Daoy (cell line): Measurements from ENCODE around the gene USP3. TPM values are rescaled to one million over a fixed set of nuclear protein-coding genes. Genes with fewer than 3 reads are reported as not detected.

Experiments used
- DNase-seq: peaks from one replicate; pipeline ENCODE4 v3.0.0-alpha.2; 2015; ENCODE audit warnings: low read depth
- total RNA-seq: library from RNA; depleted of rRNA; stranded (reverse); fragments of >200 nt; shearing (Covaris generic); gene quantifications from 2 replicates; pipeline ENCODE4 v1.2.3, GENCODE V29; 2014

The USP3 gene
- total RNA-seq, 1 experiment from 2014 or later, result 28.1 TPM

DNA sequence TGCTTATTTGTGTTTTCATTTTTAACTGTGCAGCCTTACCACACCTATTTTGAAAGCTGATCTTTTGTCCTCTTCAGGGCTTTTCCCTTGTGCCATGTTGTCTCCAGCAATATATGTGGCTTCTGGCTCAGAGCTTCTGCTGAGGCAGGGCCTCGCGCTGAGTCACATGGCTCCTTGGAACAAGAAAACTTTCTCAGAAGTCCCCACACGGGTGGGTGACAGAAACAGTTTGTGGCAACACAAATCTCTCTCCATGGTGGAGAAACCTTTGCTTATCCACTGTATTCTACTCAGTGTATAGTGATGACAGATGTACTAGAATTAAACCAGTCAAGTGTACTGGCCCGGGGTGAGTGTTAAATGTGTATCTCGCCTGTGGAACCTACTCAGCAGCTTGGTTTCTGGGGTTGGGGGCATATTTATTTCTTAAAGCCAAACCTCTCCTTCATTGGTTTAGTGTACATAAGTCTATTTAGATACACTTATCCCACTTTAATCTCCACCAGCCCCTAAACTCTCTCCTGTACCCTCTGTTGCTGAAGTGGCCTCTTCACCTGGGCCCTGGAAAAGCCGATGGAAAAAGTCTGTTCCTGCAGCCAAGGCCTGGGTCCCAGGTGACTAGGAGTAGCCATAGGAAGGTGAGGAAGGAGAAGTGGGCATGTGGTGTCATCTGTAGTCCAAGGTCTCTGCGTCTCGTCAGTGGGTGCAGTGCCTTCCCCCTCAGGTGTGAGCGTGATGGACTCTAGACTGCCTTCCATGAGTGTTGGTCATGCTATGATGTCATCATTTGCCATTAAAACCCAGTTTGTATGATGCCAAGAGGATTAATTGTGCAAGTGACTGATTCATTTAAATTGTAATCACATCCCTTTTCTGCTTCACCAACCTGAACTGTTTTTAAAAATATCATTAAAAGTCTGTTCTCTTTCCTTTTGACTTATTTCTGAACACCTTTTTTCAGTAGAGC lies 89.6 kb downstream of the USP3 start:
- no peak for DNase-seq

DNA sequence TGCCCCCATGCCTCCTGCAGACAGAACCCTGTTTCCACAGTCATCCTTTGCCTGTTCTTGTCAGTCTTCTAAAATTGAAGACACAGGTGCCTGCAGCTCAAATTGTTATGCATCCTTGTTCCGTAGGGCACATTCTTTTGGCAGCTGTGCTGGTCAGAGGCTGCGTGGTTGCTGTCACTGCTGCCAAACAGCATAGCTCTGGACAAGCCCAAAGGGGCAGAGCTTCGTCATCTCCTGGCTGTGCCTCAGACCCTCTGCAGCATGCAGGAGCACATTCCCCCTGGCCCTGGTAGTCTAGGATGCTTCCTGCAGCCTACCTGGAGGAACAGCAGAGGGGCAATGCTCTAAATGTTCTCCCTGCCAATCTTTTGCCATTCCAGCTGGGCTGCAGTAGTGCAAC lies 90.7 kb downstream of the USP3 start:
- no peak for DNase-seq

DNA sequence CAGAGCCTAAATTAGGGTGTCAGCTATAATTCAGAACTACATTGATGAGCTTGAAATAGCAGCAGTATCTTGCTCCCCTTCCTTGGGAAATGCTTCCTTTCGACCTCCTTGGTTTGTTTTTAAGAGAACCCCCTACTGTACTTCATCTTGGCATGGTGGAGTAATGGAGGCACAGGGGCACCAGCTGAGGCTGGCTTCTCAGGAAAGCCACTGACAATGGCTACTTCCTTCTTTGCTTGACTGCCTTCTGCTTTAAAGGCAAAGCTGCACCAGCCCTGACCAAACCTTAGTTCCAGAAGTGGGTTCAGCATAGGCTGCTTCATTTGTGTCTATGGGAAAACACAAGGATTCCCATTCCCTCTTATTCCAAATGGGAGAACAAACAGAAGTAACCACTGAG lies 91.3 kb downstream of the USP3 start:
- DNase-seq, result no peak

DNA sequence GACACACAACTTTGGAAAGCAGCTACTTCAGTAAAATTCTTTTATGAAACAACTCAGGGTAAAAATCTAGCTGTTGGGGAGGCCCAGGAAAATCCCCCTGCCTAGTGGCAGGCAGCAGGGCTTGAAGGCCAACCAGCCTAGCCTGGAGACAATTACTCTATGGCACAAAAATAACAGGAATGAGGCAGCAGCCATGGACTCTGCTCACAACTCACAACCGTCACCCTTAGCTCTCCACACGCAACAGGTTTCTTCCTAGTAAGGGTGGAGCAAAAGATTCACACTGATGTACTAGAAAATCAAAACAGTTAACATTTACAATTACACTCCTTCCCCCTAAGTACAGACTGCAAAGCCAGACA lies 92.3 kb downstream of the USP3 start:
- no peak for DNase-seq

DNA sequence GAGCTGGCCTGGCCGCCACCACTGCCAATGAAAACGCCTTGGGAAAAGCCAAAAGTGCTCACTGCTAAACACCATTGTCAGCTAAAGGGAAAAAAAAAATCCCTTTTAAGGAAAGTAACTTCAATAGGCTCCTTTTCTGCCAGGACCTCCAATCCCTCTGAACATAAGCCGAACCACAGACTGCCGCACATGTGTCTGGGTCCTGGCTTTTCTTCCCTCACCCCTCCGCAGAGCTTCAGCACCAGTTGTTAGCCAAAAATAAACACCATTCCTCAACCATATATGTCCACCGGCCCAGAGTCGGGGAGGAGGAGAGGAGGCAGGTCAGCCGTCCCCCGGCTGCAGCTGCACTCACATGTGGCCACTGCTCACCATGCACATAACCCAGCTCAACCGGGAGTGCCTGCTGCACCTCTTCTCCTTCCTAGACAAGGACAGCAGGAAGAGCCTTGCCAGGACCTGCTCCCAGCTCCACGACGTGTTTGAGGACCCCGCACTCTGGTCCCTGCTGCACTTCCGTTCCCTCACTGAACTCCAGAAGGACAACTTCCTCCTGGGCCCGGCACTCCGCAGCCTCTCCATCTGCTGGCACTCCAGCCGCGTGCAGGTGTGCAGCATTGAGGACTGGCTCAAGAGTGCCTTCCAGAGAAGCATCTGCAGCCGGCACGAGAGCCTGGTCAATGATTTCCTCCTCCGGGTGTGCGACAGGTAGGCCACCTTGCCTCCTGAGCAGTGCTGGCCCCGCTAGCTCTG lies 92.8 kb downstream of the USP3 start, which contains the start of gene FBXL22:
FBXL22 (plus strand) TSS at position 350 of the 753 bp plus-strand sequence; CDS start at position 356, 6 bp downstream.
- DNase-seq, result no peak

DNA sequence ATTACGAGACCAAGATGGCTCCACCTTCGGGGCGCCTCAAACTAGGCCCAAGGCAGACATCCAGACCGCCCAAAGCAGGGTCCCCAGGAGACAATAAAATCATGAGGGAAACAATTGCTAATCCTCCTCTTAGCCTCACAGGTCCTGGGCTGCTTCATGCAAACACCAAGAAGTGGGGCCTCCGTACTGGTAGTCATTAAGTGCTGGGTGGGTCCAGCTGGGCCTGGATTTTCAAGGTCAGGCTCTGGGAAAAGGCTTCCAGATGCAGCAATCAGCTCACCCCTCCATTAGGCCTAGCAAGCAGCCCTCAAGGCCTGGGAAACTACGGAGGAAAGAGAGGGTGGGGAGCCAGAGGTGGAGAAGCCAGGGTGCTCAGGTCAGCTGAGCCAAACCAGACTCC lies 93.4 kb downstream of the USP3 start:
- no peak for DNase-seq

DNA sequence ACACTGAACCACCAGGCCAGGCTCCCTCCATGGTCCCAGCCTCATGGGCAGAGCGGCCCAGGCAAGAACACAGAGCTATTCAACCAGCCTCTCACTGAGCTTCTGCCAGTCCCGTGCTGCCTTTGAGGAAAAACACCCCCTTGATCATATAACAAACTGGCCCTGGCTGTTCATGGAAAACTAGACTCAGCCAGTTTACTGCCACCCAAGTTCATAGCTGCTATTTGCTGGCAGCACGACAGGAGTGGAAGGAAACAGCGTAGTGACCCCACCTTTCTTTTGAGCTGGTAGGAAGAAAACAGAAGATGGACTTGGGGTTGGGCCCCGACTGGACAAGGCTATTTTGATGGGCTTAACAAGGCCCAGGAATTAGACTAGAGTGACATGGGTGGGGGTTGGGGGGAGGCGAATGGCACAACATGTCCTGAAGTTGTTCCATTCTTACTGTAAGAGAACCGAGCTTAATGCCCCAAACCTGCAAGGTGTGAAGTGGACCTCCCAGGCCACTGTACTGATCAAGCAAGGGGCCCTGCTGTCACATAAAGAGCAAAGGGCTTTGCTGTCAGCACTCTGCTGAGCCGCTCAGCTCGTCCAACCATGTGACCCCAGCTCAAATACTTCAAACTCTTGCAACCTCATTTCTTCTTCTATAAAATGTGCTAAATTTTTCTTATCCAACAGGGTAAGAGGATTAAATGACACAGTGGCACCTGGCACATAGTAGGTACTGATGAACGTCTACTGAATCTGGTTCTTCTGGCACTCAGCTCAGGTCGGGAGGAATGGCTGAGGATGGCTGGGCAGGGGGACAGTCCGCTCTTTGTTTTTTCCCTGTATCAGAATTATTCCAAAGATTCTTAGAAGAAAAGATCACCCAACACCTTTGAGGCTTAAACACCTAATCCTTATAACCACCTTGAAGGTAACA lies 94.3 kb downstream of the USP3 start:
- DNase-seq, result no peak

DNA sequence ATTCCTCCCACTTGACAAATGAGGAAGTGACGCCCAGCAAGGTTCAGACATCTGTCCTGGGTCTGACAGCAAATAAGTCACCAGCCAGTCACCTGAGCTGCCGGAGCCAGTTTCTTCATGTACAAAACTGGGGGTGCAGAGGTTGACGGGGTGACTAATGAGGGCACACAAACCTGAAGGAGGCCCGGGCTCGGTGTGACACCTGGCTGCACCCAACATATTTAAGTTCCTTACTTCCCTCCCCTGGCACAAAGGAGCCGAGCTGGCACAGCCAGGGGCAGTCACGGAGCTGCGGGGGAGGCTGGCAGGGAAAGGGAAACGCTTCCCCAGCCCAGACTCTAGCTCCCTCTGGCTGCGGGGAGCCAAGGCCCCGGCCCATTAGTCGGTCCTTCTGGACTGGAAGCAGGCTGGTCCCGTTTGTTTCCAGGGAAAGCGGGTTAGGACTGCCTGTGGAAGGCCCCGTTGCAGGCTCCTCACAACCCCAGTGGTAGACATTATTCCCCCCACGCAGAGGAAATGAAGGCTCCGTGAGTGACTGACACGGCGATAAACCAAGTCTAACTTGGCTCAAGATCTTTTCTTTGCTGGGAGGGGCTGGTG lies 95.1 kb downstream of the USP3 start:
- peak; percentile 56 for DNase-seq

DNA sequence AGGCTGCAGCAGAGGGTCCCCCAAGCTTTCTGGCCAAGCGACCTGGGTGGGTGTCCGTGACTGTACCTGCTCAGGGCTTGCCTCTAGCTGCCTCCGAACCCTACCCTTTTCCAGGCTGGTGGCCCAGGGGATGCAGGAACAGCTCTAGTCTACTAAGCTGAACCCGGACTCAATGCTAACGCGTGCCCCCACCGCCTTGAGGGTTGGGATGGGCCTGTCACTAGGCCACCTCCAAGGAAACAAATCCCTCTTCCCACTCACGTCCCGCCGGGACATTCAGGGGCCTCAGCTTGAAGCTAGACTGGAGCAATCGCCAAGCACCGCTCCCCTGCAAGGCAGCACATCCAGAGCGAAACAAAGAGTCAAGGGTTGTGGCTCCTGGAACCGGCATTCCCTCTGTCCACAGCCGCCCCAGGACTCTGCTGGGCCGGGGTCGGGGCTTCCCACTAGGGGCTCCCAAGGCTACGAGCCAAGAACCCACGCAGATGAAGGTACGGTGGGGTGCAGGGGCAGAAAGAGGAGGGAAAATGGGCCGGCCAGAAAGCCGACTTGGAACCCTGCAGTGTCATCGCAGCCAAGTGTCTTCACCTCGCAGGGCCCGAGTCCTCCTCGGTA lies 95.7 kb downstream of the USP3 start:
- peak; percentile 41 for DNase-seq

DNA sequence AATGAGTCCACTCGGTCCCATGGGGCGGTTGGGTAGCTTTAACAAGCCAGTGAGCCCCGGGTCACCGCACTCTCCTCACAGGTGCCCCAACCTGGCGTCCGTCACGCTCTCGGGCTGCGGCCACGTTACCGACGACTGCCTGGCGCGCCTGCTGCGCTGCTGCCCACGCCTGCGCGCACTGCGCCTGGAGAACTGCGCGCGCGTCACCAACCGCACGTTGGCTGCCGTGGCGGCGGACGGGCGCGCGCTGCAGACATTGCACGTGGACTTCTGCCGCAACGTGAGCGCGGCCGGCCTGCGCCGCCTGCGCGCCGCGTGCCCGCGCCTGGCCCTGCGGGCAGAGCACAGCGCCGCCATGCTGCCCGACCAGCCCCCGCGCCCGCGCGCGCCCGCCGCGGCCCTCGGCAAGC lies 96.2 kb downstream of the USP3 start:
- DNase-seq, result peak; percentile 96

DNA sequence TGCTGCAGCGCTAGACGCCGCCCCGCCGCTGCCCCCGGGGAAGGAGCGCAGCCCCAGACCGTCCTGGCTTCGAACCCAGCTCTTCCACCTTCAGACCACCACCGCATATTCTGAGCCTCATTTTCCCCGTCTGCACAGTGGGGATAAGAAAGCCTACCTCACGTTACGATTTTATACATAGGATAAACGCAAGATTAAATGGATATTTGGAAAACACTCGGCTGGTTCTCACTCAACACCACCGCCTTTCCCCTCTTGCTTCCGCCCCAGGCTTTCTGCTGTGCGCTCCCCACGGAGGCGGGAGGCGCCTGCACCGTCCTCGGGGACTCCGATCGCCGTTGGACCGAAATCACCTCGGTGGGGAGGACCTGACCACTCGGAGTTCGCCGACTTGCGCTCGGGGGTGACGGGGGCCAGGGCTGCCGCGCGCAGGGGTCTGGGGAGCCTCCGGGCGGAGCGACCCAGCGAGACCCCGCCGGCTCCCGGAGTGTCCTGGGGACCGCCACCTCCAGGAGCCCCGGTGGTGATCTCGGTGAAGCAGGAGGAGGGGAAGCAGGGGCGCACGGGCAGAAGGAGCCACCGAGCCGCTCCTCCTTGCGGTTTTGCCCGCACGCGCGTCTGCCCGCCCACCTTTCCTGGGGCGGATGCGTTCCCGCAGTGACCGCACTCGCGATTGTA lies 96.8 kb downstream of the USP3 start:
- peak; percentile 34 for DNase-seq

DNA sequence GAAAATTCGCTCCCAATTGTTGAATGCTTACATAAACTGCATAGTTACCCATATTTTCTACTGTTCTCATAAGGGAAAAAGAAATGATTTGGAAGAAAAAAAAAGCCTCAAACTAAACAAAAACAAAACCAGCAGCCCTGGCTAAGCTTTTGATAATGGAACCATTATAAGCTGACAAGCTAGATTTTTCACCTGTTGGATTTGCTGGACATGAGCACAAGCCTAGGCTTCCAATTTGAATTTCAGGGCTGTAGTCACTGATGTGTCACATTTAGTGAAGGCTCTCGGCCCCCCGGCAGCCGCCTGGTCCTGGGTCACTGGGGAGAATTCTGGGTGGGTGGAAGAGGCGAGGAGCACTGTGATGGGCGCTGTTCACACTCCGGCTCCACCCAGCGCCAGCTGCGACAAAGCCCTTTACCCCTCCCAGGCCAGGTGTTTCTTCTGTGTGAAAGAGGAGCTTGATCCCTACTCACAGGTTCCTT lies 97.4 kb downstream of the USP3 start:
- DNase-seq, result no peak

DNA sequence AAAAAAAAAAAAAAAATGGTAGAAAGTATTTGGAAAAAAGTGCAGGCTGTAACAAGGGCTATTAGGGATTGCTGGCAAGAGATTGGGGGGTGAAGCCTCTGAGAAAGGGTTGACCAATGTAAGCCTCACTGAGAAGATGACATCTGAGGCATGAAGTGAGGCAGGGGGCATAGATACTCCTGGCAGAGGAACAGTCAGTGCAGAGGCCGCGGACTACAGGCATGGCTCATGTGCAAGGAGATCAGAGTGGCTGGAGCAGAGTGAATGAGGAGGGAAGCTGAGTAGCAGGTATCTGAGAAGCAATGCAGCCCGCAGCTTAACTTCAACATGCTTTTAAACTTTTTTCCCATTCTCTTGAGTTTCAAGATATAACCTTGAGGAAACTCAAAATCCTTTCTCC lies 98.2 kb downstream of the USP3 start:
- DNase-seq, result no peak

DNA sequence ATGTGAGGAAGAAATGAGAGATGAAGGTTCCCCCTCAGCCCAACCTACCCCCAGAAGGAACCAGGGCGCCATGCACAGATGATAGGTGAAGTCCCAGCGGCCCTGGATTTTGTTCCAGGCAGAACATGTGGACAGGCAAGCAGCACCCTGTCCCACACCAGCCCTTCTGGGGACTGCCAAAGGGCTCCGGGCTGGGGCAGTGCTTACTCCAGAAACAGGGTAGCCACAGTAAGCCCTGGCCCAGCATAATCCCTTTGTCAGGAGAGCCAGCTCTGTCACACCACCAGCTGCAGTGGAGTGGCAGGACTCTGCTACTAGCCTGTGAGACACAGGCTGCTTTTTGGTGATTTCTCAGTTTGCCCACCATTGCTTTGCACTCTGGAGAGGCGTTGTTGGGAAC lies 99.1 kb downstream of the USP3 start:
- DNase-seq, result no peak

DNA sequence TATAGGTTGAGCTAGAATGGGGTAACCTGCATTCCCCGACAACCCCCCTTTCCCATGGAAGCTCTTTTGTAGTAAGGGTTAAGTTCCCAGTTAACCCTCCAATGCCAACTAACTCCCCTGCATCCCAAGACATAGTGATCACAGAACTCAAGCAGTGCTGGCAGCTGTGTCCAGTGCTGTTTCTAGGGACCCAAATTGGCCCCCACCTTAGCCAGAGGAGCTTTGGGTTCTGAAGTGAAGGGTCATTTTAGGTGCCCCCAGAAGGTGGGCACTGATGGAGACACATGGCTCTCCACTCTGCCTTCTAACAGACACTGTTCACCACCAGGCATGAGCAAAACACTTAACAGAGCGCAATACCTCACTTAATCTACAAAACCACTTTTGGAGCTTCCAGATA lies 99.9 kb downstream of the USP3 start:
- no peak for DNase-seq

DNA sequence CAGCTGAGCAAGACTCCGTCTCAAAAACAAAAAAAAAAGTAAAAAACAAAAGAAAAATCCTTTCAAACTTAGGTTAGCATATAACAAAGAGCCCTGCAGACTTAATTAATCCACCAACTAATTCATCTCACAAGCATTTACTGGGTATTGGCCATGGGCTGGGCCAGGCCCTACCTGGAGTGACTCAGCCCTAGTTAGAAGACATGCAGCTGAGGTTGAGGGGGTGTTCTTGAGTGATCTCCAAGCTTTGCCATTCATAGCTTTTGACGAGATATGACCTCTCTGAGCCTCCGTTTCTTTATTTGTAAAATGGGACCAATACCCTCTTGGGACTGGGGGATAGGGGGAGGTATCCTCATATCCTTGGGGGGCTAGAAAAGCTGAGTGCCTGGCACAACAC lies 100.6 kb downstream of the USP3 start:
- no peak for DNase-seq

DNA sequence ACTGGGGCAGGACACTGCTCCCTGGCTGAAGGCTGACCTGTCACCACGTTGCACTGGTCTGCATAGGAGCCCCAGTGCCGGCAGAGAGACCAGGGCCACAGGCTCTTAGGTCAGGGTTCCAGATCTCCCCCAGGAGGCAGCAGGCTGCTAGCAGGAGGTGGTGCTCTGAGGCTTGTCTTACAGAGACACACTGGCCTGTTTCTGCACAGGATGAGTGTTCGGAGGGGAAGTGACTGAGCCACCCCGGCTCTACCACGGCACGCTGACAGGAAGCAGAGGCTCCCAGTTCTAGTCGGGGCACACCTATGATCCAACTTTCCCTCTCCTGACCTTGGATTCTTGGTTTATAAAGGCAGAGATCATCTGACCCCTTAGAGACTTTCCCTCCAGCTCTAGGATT lies 101.4 kb downstream of the USP3 start:
- no peak for DNase-seq

DNA sequence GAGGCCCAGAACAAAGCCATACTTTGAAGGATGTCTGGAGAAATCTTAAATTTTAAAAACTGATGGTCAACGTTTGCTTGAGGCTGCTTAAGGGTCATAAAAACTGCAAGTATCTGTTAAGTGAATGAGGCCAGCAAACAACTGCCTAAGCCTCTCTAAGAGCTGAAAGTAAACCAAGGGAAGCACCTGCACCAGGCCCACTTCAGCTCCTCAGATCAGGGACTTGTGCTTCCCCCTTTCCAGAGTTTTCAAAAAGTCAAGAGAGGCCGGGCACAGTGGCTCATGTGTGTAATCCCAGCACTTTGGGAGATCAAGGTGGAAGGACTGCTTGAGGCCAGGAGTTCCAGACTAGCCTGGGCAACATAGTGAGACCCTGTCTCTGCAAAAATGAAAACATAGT lies 101.9 kb downstream of the USP3 start:
- no peak for DNase-seq

DNA sequence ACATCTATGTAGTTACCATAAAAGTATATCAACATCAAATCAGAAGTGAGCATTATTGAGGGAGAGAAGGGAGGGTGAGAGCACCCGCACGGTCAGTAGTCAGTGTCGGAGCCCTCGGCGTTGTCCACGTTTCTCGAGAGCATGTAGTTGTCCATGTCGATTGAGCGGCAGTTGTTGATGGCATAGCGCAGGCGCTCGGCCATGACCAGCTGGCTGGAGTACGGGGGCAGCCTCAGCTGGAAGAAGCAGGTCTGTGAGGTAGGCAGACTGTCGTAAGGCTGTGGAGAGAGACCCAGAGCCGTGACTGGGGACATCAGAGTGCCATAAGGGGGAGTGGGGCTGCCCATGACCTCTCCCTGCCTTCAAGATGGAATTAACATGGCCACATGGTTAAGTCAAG lies 104.6 kb downstream of the USP3 start:
- no peak for DNase-seq

DNA sequence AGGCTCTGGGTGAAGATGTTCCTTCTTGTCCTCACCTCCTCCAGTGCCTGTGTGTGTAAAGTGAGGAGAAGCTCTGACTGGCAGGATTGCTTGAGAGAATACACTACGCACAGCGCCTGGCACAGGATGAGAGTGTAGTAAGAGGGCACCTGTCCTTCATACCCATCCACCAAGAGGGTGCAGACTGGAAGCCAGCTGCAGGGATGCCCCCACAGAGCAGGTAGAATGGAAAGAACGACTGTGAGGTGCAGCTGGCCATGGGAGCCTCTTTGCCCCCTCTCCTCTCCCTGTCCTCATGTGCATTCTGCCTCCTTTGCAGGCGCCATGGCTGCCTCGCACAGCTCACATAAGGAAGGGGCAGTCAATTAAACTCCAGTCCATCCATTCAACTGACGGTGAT lies 105.1 kb downstream of the USP3 start:
- DNase-seq, result no peak
